HG03565 (cell line): ENCODE measurements around the gene CDX1.

ENCODE experiments used
- ATAC-seq: cut with Tn5 transposase; IDR thresholded peaks from one replicate; pipeline ENCODE4 v1.9.1; 2021; ENCODE audit warnings: mild to moderate bottlenecking, moderate library complexity; ENCODE audit not compliant: unreplicated experiment

The CDX1 gene

DNA sequence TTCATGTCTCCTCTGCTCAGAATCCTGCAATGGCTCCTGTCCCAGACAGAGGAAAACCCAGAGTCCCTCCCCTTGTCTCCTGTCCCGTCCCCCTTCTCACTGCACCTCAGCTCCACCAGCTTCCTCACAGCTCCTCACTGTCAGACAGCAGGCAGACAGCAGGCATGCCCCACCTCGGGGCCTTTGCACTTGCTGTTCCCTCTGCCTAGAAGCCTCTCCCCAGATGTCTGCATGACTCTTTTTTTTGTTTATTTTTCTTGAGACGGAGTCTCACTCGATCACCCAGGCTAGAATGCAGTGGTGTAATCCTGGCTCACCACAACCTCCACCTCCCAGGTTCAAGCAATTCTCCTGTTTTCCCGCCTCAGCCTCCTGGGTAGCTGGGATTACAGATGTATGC, 14.4 kb downstream of the CDX1 start:
- ATAC-seq, result no peak

GRCh38 chr5:150181766-150182545, 15.4 kb downstream of the CDX1 start:
- no peak for ATAC-seq

GRCh38 chr5:150182774-150183173, 16.2 kb downstream of the CDX1 start:
- ATAC-seq, result no peak

DNA sequence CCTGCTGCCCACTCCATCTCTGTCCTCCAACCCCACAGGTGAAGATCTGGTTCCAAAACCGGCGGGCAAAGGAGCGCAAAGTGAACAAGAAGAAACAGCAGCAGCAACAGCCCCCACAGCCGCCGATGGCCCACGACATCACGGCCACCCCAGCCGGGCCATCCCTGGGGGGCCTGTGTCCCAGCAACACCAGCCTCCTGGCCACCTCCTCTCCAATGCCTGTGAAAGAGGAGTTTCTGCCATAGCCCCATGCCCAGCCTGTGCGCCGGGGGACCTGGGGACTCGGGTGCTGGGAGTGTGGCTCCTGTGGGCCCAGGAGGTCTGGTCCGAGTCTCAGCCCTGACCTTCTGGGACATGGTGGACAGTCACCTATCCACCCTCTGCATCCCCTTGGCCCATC, 16.9 kb downstream of the CDX1 start:
- ATAC-seq, result no peak

DNA sequence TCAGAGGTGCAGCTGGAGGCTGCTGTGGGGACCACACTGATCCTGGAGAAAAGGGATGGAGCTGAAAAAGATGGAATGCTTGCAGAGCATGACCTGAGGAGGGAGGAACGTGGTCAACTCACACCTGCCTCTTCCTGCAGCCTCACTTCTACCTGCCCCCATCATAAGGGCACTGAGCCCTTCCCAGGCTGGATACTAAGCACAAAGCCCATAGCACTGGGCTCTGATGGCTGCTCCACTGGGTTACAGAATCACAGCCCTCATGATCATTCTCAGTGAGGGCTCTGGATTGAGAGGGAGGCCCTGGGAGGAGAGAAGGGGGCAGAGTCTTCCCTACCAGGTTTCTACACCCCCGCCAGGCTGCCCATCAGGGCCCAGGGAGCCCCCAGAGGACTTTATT, 17.4 kb downstream of the CDX1 start:
- ATAC-seq, result no peak

- ATAC-seq, result no peak
Observed at GRCh38 chr5:150184990-150185912, 18.7 kb downstream of the CDX1 start.

DNA sequence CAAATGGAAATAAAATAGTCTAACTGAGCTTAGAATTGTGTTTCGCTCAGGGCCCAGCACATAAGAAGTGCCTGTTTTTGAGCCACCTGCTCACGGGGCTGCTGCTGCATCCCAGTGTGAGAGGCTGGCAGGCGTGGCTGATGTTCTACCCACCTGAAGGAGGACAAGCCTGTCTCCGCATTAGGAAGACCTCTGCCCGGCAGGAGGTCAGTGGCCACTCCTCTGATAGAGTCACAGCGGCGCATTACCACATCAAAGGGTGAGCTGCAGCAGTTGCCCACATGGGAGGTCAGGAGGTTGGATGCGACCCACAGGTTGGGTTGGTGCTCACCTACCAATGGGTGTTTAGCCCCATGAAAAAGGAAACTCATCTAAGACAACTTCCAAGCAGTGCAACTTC, 19.6 kb downstream of the CDX1 start:
- ATAC-seq, result no peak

- ATAC-seq, result no peak
Observed at GRCh38 chr5:150186897-150187296, 20.3 kb downstream of the CDX1 start.

GRCh38 chr5:150188146-150188842, 21.7 kb downstream of the CDX1 start:
- no peak for ATAC-seq

DNA sequence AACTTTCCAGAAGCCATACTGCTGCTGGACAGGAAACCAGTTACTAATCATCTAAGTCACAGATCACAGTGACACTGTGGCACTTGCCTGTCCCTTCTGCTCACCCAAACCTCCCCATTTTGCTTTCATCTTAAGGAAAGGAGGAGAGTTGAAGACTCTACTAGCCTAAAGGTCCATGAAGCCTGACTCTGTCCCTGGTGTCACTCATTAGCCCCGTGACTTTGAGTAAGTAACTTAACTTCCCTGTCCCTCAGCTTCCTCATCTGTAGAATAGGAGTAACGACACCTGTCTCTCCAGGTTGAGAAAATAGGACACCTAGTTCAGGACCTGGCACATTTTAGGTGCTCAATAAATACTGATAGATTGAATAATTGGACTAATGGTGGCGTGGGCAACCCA, 22.7 kb downstream of the CDX1 start:
- no peak for ATAC-seq

- ATAC-seq, result no peak
Observed at GRCh38 chr5:150189728-150190502, 23.3 kb downstream of the CDX1 start, which contains the start of gene SLC6A7. Gene SLC6A7 (plus strand): TSS chr5:150190062. CDS start chr5:150190328, 266 bp downstream.

- no peak for ATAC-seq
Observed at GRCh38 chr5:150190503-150190979, 24.0 kb downstream of the CDX1 start.

GRCh38 chr5:150190987-150191386, 24.4 kb downstream of the CDX1 start:
- no peak for ATAC-seq

DNA sequence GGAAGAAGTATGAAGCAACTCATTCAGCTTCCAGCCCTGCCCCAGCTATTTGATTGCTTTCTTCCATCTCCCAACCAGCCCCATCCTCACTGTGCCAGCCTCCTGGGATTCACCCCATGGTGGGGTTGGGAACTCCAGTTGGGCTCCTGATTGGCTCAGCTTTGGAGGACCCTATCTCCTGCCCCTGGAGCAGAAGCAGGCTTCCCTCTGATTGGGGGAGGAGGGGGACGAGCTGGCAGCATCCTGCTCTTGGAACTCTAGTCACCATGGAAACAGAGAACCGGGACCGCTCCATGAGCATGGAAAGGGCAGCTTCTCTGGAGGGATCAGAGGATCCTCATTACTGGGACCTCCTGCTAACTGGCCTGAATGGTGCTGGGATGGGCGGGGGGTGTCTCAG, 25.9 kb downstream of the CDX1 start:
- ATAC-seq, result no peak

GRCh38 chr5:150195736-150196485, 29.3 kb downstream of the CDX1 start:
- no peak for ATAC-seq

GRCh38 chr5:150196514-150196913, 29.9 kb downstream of the CDX1 start:
- ATAC-seq, result no peak

DNA sequence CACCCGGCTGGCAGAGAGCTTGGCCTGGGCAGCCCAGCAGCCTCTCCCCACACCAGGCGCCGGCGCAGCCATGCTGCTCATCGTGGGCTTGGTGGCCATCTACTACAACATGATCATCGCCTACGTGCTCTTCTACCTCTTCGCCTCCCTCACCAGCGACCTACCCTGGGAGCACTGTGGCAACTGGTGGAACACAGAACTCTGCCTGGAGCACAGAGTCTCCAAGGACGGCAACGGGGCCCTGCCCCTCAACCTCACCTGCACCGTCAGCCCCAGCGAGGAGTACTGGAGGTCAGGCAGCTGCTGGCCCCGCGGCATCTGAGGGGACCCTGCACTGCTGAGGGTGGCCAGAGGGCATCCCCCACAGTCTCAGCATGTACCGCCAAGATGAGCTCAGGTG, 30.4 kb downstream of the CDX1 start:
- ATAC-seq, result no peak

GRCh38 chr5:150197476-150197875, 30.9 kb downstream of the CDX1 start:
- no peak for ATAC-seq

GRCh38 chr5:150202501-150202900, 35.9 kb downstream of the CDX1 start:
- ATAC-seq, result no peak
